HTR-8/SVneo (cell line): ENCODE data around the gene ASPN.

Source experiments
- DNase-seq: peaks from one replicate; pipeline ENCODE4 v3.0.0; 2011; ENCODE audit warnings: low spot score, mixed read lengths; ENCODE audit not compliant: insufficient read length
- FAIRE-seq: peaks from 2 replicates; lab custom pipeline; 2011; peaks lifted over from hg19 to GRCh38; lab: Jason Lieb, UNC

ASPN gene

DNA sequence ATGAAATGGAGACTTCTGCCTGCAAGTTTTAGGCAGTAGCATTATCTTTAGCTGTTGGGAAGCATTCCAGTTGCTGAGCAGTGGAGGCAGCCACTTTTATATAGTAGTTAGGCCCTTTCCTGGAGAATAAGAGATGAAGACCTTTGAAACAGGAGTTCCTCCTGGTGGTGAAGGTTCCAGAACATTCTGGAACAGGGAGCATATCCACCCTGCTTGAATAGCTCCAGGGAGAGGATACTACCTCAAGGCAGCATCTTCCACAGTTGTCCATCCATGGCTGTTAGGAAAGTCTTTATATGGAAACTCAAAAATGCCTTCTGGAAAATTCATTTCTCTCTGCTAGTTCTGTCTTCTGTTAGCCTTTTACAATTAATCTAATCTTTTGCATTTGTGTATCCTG, 3.0 kb downstream of the ASPN start:
- no peak for FAIRE-seq
- no peak for DNase-seq

DNA sequence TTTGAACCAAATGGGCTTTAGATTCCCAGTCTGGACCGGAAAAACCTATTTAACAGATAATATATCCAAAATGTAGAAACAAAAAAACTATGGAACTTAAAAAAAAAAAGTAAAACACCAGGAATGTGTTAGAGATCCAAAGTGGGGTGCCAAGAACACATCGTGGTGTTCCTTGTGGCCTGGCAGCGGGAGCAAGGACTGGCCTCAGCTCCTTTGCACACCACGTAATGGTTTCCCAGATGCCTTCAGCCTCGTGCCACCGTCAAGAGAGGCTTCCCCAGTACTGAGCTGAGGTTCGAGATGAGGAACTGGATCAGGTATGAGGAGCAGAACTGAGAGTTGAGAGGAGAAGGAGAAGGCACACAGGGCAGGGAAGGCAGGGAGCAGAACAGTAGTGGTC, 3.5 kb downstream of the ASPN start:
- DNase-seq = no peak
- no peak for FAIRE-seq

GRCh38 chr9:92476962-92477361, 5.3 kb downstream of the ASPN start:
- DNase-seq = no peak
- no peak for FAIRE-seq

DNA sequence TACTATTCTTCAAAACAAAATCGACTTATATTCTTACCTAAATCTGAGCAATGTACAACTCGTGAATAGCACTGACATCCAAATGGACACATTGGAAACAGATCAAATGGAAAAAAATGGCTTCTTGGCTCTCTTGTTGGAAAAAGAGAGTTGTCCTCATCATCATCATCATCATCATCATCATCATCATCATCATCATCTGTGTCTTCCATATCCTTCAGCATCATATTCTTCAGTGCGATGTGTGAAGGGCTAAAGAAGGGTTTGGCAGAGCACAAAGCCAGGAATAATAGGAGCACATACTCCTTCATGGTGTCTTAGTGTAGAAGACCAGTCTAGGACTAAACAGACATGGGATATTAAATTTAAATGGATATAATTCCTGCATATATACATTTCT, 7.7 kb downstream of the ASPN start:
- no peak for FAIRE-seq
- DNase-seq = no peak

- DNase-seq (no peak), FAIRE-seq (no peak)
Observed at GRCh38 chr9:92468206-92468605, 14.1 kb downstream of the ASPN start.

GRCh38 chr9:92467511-92467910, 14.8 kb downstream of the ASPN start:
- FAIRE-seq (no peak), DNase-seq (no peak)

GRCh38 chr9:92467041-92467440, 15.3 kb downstream of the ASPN start:
- DNase-seq (no peak), FAIRE-seq (no peak)

DNA sequence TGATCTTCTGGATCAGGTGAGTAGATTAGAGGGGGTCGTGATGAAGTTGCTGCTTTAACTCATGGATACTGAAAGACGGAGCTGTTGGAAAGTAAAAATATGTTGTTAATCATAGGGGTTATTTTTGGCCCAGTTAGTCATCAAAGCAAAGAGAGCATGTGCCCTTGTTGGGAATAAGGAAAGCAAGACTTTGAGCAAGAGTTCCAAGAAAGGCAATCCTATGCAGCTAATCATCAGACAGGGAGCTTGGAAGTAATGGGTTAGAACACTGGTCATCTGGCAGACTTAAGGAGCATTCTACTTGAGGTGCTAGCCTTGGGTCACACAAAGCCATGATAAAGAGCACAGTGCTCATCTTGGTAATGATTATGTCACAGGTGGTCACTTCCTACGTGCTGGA, 18.3 kb downstream of the ASPN start:
- FAIRE-seq (no peak), DNase-seq (no peak)

DNA sequence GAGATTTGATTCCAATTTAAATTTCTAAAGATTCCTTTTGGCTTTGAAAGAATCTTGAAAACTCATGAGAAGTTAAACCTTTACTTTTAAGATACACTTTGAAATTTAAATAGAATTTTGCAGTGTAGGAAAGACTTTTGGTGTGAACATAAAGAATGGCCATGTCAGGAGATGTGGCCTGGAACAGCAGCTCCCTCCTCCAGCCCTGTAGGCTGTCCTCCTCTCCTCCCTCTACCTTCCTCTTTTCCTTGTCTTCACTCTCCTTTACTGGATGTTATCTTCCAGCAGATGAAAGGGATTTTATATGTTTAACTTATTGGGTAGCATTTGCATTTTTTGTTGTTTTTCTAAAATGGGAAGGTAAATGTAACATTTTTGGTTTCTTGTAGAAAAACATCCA, 18.9 kb downstream of the ASPN start:
- FAIRE-seq (no peak), DNase-seq (no peak)

GRCh38 chr9:92457576-92457975, 24.7 kb downstream of the ASPN start:
- DNase-seq = no peak
- FAIRE-seq = no peak

DNA sequence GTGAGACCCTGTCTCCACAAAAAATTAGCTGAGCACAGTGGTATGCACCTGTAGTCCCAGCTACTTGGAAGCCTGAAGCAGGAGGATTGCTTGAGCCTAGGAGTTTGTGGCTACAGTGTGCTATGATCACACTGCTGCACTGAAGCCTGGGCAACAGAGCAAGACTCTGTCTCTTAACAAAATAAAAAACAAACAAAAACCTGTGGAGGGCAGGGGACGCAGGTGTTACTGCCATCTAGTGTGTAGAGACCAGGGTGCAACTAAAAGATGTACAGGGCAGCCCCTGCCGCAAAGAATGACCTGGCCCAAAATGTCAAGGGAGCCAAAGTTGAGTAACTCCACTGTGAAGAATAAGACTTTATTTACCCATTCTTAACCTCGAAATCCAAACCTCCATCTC, 27.1 kb downstream of the ASPN start:
- FAIRE-seq = no peak

GRCh38 chr9:92446536-92446935, 35.8 kb downstream of the ASPN start:
- FAIRE-seq (no peak), DNase-seq (no peak)

More for the DNA sequence above, 27.1 kb downstream of the ASPN start:
- DNase-seq = no peak

DNA sequence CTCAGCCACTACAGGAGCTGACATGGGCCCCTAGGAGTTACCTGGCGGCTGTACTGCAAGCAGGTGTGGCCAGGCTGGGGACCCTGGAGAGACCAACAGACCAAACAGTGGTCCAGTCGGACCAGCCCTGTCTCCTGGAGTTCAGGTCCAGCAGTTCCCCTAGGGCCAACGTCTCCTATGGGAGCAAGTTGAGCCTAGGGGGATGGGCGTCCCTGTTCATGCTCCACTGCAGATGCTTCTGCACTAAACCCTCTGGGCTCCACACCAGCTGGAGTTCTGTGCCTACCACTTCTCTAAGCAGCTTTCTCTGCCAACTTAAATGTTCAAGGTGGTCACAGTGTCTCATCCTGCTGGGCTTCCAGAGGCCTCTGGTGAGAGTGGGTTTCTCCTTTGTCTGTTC, 37.5 kb downstream of the ASPN start:
- DNase-seq (no peak), FAIRE-seq (no peak)

DNA sequence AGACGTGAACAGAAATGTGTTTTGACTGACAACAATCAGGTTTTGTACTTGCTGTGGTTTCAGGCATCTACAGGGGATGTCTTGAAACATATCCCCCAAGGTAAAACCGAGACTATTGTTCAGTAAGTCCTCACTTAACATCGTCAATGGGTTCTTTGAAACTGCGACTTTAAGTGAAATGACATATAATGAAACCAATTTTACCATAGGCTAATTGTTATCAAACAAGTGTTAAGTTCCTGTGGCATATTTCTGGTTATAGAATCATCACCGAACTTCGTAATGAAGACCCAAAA, 41.6 kb downstream of the ASPN start:
- FAIRE-seq (no peak), DNase-seq (no peak)

DNA sequence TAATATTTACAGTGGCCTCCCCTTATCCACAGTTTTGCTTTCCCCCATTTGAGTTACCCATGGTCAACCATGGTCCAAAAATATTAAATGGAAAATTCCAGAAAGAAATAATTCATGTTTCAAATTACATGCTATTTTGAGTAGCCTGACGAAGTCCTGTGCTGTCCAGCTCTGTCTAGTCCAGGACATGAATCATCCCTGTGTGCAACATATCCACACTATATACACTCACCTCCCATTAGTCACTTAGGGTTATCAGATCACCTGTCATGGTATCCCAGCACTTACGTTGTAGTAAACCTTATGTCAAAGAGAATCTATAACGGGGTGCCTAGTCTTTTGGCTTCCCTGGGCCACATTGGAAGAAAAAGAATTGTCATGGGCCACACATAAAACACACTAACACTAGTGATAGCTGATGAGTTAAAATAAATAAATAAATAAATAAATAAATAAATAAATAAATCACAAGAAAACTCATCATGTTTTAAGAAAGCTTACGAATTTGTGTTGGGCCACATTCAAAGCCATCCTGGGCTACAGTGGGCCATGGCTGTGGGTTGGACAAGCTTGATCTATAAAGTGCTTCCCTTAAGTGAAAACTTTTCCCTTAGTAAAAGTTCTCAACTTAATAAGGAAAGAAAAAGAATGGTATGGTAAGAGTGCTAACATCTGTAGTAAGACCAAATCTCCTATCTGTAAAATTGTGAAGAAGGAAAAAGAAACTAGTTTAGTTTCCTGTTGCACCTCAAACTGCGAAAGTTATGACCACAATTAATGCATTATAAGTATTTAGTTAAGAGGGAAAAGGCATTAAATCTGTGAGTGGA, 42.2 kb downstream of the ASPN start:
- FAIRE-seq (no peak), DNase-seq (no peak)

- FAIRE-seq = no peak
Observed at GRCh38 chr9:92438900-92439526, 43.3 kb downstream of the ASPN start.

DNA sequence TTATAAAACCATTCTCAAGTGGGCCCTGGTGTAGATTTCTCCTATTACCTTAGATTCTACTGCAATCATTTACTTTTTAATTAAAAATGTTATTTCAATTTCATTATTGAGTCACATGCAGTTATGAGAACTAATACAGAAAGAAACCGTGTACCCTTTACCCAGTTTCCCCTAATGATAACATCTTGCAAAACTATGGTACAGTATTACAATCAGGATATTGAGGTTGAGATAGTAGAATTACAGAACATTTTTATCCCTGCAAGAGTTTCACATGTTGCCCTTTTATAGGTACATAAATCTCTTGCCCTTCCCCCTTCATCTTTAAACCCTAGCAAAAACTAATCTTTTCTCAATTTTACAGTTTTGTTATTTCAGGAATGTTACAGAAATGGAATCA, 47.0 kb downstream of the ASPN start:
- no peak for FAIRE-seq

More at GRCh38 chr9:92438900-92439526, 43.3 kb downstream of the ASPN start:
- DNase-seq = no peak

GRCh38 chr9:92432972-92433548, 49.2 kb downstream of the ASPN start:
- FAIRE-seq = no peak
- DNase-seq = no peak

More for the DNA sequence above, 47.0 kb downstream of the ASPN start:
- no peak for DNase-seq

DNA sequence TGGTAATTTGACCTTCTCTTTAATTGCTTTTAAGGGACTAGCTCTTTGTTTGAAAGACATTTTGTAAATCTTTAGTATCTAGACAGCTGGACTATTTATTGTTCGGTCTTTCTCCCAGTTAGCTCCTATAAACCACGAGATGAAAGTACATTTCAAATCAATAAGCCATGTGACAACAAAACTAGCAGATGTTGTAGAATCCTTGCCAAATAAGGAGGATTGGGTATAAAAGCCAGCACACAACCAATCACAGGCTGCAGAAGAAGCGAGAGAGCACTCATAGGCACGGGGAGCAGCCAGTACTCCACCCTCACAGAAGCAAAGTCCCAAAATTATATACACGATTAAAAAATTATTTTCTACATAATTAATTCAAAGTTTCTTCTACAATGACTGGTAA, 50.0 kb downstream of the ASPN start:
- FAIRE-seq = no peak
- no peak for DNase-seq

DNA sequence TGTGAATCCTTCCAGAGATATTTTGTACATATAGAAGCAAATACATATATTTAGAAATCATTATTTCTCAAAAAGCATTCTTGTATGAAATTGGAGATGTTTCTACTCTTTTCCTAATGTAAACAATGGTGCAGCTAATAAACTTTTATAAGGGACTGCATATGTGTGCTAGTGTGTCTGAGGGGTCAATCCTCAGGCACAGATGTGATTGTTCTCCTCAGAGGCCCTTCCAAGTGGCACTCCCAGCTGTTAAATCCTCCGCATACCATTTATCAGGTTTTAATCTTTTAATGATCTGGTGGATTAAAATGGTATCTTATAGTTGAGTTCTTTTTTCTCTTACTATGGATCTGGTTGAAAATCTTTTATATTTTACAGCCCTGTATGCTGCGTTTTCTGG, 52.5 kb downstream of the ASPN start:
- FAIRE-seq = no peak

GRCh38 chr9:92426501-92427145, 55.7 kb downstream of the ASPN start:
- no peak for FAIRE-seq
- DNase-seq = no peak

More for the DNA sequence above, 52.5 kb downstream of the ASPN start:
- DNase-seq = no peak
